HG02938 (cell line): ENCODE data around the gene CTNNBL1.

ENCODE experiments used
- ATAC-seq: cut with Tn5 transposase; IDR thresholded peaks from one replicate; pipeline ENCODE4 v1.9.1; 2021; ENCODE audit warnings: mild to moderate bottlenecking, moderate library complexity; ENCODE audit not compliant: unreplicated experiment

Gene CTNNBL1

DNA sequence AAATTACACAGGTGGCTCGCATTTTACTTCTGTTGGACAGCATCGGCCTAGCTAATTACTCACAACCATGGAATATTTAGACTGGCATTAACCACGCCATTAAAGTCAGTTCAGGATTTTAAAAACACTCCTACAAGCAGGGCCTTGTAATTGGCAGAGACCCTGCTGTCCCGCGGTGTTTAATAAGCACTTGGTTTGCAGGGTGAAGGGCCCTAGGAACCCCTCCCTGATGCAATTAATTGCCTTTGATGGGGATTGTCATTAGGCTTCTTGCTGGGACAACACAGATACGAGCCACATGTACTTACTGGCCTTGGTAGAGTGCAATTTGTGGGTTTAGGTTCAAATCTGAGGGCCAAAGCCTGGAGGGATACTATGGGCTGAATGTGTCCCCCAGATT is 201.3 kb downstream of the CTNNBL1 start:
- no peak for ATAC-seq

DNA sequence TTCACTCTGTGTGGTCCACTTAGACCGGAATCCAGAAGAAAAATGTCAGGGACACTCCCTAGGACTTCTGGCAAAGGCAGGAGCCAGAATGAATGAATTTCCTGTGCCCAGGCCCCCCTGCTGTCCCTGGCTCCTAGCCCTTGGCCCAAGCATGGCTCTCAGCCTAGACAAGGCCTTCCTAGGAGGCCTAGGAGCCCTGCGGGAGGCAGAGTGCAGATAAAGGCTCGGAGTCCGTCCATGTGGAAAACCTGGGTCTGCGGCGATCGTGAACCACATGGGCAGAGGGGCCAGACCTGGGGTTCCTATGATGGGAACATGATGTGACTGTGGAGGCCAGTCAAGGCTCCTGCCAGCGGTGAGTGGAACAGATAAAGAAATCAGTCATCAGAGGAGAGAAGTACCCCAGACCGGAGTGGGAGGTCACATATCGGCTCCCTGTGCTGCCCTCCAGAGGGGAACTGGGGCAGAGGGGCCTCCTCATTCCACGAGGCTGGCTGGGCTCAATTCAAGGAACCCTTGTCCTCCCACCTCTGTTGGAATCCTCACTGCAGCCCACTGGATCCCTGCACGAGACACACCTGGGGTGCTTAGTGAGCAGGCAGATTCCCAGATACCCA is 203.2 kb downstream of the CTNNBL1 start:
- no peak for ATAC-seq

DNA sequence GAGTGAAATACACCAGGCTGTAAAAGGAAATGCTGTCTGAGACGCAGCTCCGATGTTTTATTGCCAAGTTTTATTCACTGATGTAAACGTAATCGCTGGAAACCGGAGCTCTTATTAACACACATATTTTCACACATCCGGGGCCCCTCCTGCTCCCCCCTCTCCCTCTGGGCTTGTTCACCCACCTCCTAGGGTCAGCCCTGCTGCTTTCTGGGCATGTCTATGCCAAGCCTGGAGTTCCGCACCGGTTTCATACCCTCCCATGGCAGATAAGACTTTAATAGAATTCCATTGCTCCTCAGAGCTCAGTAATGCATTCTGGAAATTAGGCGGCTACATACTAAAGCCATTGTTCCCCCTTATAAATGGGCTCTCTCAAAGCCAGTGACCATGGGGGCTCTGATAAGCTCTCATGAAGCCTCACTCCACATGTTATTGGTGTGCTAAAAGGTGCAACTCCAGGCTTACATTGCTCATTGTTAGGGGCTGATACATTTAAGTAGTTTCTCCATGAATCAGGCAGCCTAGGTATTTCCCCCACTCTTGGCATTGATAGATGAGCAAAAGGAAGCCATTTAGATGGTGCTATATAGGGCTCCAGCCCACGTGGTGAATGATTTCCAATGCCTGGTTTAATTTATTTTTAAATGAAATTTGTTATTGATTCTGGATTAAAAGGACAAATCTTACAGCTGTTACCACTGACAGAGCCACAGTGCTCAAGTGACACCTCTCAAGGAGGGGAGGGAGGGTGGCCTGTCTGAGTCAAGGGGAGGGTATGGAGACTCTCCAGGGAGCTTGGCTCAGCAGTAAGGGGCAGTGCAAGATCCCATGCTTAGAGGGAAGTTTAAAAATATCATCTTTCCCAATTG is 204.6 kb downstream of the CTNNBL1 start:
- no peak for ATAC-seq

DNA sequence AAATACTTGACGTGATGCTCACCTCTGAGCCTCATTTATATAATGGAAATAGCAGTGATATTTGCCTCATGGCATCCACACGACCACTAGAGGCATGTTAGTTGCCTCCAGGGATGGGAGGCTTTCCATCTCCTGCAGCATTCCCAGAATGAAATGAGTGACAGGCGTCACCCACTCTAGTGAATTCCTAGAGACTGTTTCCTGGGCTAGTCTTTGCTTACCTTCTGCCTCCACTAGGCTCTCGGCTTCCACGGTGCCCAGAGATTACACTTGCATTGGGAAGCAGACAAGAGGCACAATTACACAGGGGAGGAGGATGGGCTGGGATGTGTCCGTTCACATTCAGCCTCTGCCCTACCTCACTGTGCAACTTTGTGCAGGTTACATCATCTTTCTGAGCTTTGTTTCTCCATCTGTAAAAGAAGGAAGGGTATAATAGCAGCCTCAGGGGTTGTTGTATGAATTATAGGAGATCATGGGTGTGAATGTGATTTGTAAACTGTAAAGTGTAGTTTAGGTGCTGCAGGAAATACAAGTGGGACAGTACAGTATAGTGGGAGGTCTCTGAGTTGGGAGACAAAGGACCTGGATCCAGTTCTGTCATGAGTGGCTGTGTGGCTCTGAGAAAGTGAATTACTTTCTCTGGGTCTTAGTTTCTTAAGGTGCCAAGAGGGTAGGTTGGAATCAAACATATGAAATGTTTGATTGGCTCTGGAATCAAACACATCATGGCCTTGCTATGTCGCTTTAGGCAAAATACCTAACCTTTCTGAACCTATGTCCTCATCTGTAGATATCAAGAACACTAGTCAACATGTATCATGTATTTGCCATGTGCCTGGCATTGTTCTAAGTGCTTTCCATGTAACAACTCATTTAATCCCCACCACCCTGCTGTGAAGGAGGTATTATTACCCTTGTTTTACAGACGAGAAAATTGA is 205.5 kb downstream of the CTNNBL1 start:
- ATAC-seq: no peak

DNA sequence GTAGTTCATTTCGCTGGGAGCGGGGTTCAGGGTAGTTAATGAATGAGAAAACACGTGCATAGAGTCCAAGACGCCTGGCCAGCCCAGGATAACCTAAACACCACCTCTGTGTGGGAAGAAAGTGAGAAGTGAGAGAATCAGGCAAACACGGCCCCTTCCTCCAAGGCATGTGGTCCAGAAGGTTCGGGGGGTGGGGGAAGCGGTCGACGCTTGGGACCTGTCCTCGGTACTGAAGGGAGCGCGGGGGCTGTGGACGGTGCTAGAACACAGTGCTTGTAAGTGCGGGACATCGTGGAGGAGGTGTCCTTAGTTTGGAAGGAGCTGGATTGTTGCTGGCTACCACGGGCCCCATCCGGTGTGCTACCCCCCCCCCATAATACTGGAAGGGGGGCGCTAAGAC is 207.4 kb downstream of the CTNNBL1 start:
- no peak for ATAC-seq

DNA sequence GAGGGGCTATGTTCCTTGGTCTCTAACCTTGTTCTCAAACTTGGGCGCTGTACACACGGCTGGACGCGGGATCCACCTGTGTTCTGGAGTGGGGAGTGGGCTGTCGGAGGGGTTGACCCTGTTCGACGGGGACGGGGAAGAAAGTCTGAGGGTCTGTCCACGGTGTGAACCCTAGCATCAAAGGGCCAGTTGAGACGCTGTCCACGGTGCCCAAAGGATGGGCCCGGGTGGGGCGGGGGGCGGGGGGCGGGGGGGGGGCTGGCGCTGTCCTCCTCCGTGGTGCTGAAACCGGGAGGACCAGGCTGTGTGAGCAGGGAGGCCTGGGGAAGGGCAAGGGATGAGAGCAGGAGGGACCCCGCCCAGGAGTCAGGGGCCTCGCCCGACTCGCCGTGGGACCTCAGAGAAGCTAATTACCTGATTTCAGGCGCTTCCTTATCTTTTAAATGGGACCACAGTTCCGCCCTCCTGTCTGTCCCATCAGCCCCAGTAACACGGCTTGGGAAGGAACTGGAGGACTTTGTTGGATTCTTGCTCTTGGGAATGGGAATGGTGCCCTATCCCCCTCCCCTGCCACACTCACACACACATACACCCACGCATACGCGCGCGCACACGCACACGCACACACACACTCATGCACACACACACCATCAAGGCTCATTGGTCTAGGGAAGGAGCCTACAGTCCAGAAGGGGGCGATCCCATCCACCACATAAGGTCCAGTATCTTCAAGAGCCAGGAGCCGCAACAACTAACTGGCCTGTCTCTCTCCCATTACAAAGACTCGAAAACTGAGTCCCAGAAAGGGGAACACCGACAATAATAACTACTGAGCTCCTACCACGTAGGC is 208.0 kb downstream of the CTNNBL1 start:
- ATAC-seq: no peak

DNA sequence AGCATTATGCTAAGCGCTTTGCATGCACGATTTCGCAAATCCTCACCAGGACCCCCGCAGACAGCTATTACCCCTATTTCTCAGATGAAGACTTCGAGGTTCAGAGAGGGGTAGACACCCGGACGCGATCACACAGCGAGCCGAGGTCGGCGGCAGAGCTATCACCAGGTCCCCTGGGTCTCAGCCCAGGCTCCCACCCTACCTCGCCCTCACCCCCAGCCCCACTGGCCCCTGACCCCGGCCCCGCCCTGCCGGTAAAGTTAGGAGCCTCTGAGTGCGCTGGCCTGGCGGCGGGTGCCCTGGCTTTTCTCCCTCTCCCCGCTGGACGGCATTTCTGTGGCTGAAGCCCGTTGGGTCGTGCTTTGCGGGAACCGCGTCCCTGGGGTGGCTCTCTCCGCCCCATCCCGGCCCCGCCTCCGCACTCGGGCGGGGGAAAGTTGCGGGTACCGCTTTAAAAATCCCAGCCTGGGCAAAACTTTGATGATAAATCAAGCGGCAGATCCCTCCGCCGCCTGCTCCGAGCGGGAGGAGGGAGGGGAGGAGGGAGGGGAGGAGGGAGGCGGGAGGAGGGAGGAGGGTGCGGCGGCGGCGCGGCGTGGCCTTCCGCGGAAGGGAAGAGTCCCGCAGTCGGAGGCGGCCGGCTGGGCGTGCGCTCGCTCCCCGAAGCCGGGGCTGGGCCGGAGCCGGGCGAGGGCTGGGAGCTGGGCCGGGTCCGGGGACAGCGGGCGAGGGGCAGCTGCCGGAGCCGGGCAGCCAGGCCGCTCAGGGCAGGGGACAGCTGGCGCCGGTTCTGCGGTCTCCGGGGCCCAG is 208.9 kb downstream of the CTNNBL1 start, which contains the start of gene VSTM2L:
Gene VSTM2L, plus strand, starts transcription at position 624 of the 810 bp plus-strand sequence. CDS start 224 bp downstream, outside the sequence.
- no peak for ATAC-seq

DNA sequence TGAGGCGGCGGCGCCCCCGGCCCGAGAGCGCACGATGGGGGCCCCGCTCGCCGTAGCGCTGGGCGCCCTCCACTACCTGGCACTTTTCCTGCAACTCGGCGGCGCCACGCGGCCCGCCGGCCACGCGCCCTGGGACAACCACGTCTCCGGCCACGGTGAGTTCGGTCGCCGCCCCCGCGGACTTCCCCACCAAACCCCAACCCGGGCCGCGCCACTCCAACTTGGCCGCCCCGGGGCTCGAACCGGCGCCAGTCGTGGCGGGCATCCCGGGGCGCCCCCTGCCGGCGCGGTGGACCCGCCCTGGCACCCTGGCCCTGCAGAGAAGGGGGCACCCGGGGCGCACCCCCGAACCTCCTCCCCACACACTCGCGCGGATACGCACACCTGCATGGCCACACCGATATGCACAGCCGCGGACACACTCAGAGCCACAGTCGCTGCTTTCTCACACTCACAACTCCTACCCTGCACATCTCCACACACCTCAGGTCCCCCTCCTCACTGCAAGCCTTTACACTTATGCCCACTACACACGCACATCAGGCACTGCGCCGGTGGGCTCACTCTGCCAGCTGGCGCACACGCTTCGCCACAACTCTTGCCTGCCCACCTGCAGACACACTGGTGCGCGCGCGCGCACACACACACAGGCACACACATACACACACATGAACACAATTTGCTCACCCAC is 209.6 kb downstream of the CTNNBL1 start:
- ATAC-seq: no peak

DNA sequence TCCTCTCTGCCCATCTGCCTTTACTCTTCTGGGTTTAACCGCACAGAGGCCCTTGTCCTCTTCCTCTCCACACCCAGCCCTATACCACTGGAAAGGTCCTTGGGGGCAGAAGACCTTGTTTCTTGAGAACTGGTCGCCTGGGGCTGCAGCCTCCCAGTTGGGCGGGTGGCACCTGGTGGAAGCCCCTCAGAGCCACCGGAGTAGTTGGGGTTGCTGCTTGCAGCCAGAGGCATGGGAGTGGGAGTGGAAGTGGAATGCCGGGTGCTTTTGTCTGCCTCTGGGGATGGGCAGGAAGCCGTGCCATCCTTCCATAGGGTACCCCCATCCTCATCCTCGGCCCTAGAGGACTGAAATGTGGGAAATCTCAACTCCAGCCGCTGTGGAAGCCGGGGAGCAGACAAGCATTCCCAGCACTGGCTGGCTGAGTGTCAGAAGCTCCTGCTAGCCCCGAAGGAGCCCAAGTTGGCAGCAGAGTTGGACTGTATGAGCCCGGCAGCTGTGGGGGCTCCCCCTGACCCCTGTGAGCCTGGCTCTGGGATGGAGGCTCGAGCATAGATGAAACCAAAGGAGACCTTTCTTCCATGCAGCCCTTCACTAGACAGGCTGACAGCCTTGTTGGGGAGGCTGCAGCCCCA is 210.3 kb downstream of the CTNNBL1 start:
- ATAC-seq: no peak

DNA sequence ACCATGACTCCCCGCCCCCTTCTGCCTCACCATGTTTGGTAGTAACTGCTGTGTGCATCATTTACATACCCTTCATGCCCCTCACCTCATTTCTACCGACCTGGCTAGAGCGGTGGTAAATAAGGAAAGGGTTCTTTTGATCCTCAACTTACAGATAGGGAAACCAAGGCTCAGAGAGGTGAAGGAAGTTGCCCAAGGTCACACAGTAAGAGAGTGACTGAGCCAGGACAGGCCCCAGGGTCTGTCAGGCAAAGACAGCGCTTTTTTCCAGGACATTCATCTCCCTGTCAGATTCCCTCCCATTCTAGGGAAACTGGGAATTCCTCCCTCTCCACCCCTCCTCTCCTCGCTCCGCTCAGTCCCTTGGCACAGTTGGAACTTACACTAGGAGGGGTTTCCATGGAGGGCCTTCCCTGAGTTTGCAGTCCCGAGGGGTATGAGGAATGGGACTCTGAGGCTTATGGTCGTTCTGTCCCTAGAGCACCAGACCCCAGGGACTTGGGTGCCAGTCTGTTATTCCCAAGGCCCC is 211.1 kb downstream of the CTNNBL1 start:
- no peak for ATAC-seq

DNA sequence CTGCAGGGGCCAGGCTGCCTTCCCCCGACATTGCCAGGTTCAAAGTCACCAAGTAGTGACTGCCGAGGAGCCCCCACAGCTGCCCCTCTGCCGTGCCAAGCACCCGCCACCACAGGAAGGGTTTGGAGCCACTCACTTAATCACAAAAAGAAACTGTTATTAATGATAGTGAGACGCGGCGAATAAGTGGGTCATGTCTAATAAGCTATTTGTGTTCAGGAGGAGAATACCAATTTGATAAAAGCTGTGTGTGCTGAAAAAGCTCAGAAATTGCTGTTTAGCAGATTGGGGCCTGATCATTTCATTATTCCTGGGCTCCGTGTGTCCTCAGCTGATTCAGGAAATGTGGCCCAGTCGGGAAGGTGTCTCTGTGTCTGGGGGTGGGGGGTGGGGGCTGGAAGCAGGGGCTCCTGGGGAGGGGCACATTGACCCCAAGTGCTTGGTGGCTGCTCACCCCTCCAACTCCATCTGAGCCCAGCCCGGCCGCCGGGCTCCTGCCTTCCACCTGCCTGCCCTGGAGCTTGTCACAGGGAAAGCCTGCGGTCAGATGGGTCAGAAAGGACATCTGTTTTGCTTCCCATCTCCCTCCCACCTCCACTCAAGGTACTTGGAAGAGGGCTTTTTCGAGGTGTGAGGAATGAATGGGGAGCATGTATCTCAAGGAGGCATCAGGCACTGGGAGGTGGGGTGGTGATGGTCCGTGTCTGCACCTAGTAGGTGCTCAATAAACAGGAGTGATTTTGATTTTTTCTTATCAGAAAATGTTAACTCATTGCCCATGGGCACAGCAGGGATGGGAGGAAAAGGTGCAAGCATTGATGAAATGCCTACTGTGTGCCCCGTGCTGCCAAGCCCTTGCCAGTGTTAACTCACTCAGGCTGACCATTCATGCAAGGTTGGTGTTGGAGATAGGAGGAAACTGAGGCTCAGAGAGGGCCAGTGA is 212.1 kb downstream of the CTNNBL1 start:
- no peak for ATAC-seq

DNA sequence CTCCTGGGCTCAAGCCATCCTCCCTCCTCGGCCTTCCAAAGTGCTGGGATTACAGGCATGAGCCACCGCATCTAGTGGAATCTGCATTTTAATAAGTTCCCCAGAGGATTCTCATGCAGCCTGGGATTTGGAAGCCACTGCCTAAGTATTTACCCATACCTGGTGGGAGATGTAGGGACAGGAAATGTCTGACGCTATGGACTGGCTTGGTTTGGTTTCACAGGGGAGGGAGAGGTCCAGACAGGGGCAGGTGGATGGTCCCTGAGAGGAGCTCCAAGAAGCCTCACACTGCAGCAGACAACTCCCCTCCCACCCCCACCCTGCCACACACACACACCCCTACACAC is 213.5 kb downstream of the CTNNBL1 start:
- ATAC-seq: no peak

DNA sequence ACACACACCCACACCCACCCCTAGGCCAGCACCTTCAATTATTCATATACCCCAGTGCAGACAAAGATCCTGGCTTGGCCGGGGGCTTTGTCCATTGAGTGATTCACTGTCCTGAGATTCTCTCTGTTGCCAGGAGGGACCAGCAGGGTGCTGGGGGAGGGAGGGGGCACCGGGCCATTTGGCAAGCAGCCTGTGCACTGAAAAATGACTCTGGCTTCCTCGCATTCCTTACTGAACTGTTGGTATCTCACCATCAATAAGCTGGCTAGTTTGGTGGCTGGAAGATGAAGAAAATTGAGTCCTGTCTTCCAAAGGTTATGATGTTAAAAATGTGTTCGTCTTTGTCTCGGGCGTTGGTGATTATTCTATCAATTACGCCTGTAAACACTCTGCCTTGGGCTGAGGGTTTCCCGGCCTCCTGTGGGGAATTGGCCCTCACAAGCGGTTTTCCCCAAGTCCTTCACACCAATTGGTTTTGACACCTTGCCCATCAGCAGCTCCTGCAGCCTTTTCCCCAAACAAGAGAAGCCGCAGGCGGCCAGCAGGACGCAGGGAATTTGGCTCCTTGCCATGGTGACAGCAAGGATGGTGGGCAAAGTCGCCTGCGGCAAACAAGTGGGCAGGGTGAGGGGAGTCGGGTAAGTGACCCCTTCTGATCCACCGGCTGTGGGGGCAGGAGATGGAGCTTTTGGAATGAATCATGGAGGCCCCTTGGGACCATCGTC is 214.0 kb downstream of the CTNNBL1 start:
- ATAC-seq: no peak

DNA sequence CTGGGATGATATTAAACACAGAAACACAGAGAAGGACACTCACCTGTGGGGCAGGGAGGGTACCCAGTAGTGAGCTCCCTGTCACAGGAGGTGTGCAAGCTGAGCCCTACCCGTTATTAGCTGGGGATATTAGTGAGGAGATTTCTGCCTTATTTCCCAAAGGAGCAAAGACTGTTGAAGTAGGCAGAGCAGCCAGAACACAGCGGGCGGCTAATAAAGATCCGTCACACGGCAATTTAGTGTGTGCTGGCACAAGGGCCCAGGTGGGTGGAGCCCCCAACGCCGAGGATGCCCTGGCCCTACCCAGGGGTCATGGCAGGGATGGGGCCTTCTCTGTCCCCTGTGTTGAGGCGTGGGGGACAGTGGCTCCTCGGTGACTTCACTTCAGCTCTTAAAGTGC is 217.4 kb downstream of the CTNNBL1 start:
- no peak for ATAC-seq

DNA sequence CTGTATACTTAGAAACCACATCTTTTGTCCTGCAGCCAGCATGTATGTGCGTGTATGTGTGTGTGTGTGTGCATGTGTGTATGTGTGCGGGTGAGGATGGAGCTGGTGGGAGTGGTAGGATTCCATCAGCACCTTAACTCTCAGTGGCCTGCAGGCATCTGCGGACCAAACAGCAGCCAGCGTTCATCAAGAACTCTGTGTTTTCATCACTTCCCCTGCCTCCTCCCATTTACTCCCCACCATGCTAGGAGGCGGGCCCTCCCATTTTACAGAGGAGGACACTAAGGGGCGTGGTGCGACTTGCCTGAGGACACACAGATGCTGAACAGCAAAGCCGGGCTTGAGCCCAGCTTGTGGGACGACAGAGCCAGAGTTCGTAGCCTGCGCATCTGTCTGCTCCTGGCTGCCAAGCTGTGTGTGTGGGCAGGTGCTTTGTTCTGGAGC is 218.0 kb downstream of the CTNNBL1 start:
- ATAC-seq: no peak

DNA sequence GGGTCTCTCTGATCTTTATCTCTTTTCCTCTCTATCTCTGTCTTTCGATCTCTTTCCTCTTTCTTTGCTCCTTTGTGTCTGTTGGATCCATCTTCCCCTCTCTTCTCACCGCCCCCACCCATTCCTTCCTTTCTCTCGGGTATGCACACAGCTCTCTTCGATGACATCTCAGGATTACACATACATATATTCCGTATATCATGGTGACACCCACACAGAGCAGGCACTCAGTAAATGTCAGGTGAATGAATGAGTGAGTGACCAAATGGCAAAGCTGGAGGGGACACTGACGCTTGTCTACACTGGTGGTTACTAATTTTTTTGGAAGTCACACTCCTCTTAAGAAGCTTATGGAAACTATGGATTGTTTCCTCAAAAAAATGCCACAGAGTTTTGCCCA is 219.0 kb downstream of the CTNNBL1 start:
- ATAC-seq: no peak
